IMR-90 (cell line): ENCODE measurements around the gene COL9A3.

Source experiments
- BHLHE40 ChIP-seq: fragments of 150-350 bp; IDR thresholded peaks from 2 replicates; pipeline ENCODE4 v1.6.1; 2016; ENCODE audit warnings: mild to moderate bottlenecking, low read depth, low read length
- CEBPB ChIP-seq: IDR thresholded peaks from 2 replicates; pipeline ENCODE4 v1.6.1; 2012; ENCODE audit warnings: low read depth, low read length, improper control_type of control experiment
- FOS ChIP-seq: fragments of 150-350 bp; IDR thresholded peaks from 2 replicates; pipeline ENCODE4 v1.6.1; 2016; ENCODE audit warnings: low read depth, low read length
- MAFK ChIP-seq: IDR thresholded peaks from 2 replicates; pipeline ENCODE4 v1.6.1; 2012; ENCODE audit warnings: low read depth, low read length, improper control_type of control experiment
- MAZ ChIP-seq: IDR thresholded peaks from 2 replicates; pipeline ENCODE4 v1.6.1; 2012; ENCODE audit warnings: low read depth, mild to moderate bottlenecking, low read length, improper control_type of control experiment, moderate library complexity, borderline replicate concordance
- MXI1 ChIP-seq: IDR thresholded peaks from 2 replicates; pipeline ENCODE4 v1.6.1; 2012; ENCODE audit warnings: low read depth, mild to moderate bottlenecking, low read length, moderate library complexity, borderline replicate concordance
- POLR2A ChIP-seq: IDR thresholded peaks from 2 replicates; pipeline ENCODE4 v1.6.1; 2012; ENCODE audit warnings: mild to moderate bottlenecking, low read depth, low read length
- RAD21 ChIP-seq: IDR thresholded peaks from 2 replicates; pipeline ENCODE4 v1.6.1; 2012; ENCODE audit warnings: low read length, improper control_type of control experiment
- RCOR1 ChIP-seq: IDR thresholded peaks from 2 replicates; pipeline ENCODE4 v1.6.1; 2012; ENCODE audit warnings: mild to moderate bottlenecking, low read length, improper control_type of control experiment; ENCODE audit not compliant: insufficient replicate concordance
- RFX5 ChIP-seq: IDR thresholded peaks from 2 replicates; pipeline ENCODE4 v1.8.0; 2012; ENCODE audit warnings: low read depth, mild to moderate bottlenecking, low read length, moderate library complexity
- SMC3 ChIP-seq: fragments of 150-350 bp; IDR thresholded peaks from 2 replicates; pipeline ENCODE4 v1.6.1; 2016; ENCODE audit warnings: low read depth, mild to moderate bottlenecking, antibody characterized with exemption, low read length, moderate library complexity
- TF ChIP-seq, protein P1 (sequence below): conservative IDR thresholded peaks from 2 replicates; pipeline ENCODE4 v1.5.1; 2012; ENCODE audit warnings: mild to moderate bottlenecking, low read depth, low read length, improper control_type of control experiment
- TF ChIP-seq, protein P2 (sequence below): fragments of 150-350 bp; IDR thresholded peaks from 2 replicates; pipeline ENCODE4 v1.6.1; 2017; ENCODE audit warnings: mild to moderate bottlenecking, antibody characterized with exemption, low read length, low read depth
- TF ChIP-seq, protein P3 (sequence below): fragments of 150-350 bp; IDR thresholded peaks from 2 replicates; pipeline ENCODE4 v1.6.1; 2016; ENCODE audit warnings: low read depth, mild to moderate bottlenecking, low read length, moderate library complexity, borderline replicate concordance

DNA sequence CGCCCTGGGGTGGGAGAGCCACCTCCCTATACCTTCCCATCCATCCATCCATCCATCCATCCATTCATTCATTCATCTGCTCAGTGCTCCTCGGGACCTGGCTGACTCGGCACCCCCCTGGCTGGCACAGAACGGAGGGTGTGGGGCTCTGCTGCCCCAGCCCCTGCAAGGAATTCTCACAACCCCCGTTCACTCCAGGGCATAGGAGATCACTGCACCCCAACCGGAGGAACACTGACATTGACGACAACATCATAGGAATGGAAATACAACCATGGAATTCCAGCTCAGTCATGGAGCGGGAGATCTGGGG, 48.7 kb upstream of the COL9A3 start:
- TF ChIP-seq POLR2A (no peak), BHLHE40 (no peak), RCOR1 (no peak), MAFK (no peak), CEBPB (no peak), SMC3 (no peak), RFX5 (no peak), MAZ (no peak), MXI1 (no peak), RAD21 (no peak), FOS (no peak)
- TF ChIP-seq, protein P1, sequence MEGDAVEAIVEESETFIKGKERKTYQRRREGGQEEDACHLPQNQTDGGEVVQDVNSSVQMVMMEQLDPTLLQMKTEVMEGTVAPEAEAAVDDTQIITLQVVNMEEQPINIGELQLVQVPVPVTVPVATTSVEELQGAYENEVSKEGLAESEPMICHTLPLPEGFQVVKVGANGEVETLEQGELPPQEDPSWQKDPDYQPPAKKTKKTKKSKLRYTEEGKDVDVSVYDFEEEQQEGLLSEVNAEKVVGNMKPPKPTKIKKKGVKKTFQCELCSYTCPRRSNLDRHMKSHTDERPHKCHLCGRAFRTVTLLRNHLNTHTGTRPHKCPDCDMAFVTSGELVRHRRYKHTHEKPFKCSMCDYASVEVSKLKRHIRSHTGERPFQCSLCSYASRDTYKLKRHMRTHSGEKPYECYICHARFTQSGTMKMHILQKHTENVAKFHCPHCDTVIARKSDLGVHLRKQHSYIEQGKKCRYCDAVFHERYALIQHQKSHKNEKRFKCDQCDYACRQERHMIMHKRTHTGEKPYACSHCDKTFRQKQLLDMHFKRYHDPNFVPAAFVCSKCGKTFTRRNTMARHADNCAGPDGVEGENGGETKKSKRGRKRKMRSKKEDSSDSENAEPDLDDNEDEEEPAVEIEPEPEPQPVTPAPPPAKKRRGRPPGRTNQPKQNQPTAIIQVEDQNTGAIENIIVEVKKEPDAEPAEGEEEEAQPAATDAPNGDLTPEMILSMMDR: no peak
- TF ChIP-seq, protein P2, sequence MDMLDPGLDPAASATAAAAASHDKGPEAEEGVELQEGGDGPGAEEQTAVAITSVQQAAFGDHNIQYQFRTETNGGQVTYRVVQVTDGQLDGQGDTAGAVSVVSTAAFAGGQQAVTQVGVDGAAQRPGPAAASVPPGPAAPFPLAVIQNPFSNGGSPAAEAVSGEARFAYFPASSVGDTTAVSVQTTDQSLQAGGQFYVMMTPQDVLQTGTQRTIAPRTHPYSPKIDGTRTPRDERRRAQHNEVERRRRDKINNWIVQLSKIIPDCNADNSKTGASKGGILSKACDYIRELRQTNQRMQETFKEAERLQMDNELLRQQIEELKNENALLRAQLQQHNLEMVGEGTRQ: no peak
- TF ChIP-seq, protein P3, sequence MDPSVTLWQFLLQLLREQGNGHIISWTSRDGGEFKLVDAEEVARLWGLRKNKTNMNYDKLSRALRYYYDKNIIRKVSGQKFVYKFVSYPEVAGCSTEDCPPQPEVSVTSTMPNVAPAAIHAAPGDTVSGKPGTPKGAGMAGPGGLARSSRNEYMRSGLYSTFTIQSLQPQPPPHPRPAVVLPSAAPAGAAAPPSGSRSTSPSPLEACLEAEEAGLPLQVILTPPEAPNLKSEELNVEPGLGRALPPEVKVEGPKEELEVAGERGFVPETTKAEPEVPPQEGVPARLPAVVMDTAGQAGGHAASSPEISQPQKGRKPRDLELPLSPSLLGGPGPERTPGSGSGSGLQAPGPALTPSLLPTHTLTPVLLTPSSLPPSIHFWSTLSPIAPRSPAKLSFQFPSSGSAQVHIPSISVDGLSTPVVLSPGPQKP: no peak
